Upper lobe of left lung (tissue), 4 donors: ENCODE measurements around the gene CSK.

Source experiments
- CTCF ChIP-seq, 6 experiments: fragments of 450-650 bp in 4 of 6; fragments of 200-600 bp in 2 of 6; sonication (generic) in 2 of 6; IDR thresholded peaks; one replicate each; pipeline ENCODE4 v1.5.1; 2016 to 2019; ENCODE audit warnings: antibody characterized with exemption in 6 of 6
- POLR2AphosphoS5 ChIP-seq, 2 donors: sonication (generic); formaldehyde crosslinking; IDR thresholded peaks; one replicate each; pipeline ENCODE4 v1.5.1; 2017; ENCODE audit warnings: antibody characterized with exemption in 2 of 2

DNA sequence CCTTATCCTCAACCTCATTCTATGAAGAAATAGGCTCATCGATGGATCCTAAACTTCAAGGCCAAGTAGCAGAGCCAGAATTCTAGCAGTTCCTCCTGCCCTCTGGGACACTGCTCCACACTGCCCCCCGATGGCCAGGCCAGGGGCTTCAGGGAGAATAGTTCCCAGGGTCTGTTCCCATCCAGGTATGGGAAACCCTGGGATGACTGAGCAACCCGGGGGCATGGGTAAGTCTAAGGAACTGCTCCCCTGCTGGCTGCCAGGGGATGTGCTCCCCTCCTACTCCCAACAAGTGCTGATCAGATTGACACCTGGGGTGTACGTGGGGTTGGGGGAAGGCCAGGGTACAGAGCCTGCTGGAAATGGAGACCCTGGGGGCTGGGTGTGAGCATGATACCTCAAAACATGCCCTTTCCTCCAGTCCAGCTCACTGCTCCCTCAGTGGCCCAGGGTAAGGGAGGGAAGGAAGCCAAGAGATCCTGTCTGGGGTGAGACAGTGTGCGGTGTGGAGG lies 53.5 kb downstream of the CSK start:
- TF ChIP-seq CTCF (IDR thresholded peaks at IDR 0.05) (peak; percentile 59 to 73 (median 64)), POLR2AphosphoS5 (IDR thresholded peaks at IDR 0.05) (no peak)
